ENCODE measurements around the gene RSBN1. TPM values are rescaled to one million over a fixed set of nuclear protein-coding genes. Genes with fewer than 3 reads are reported as not detected.

Gene RSBN1
- total RNA-seq, 1 donor from 2014 or later = 27.7 TPM

- TF ChIP-seq CTCF (conservative IDR thresholded peaks at IDR 0.05; ENCODE audit: low read depth, low read length) = no peak
- no peak overlapping the region for H3K4me3 ChIP-seq (ENCODE audit: low read depth, low read length)
- no peak for DNase-seq (ENCODE audit: low read depth)
These were observed 942 bp upstream of the RSBN1 start for GRCh38 chr1:113813218-113813617.

GRCh38 chr1:113812661-113813135 lies 422 bp upstream of the RSBN1 start:
- DNase-seq (ENCODE audit: low read depth) = no peak
- TF ChIP-seq CTCF (conservative IDR thresholded peaks at IDR 0.05; ENCODE audit: low read depth, low read length) = no peak
- H3K4me3 ChIP-seq (ENCODE audit: low read depth, low read length) = peak overlapping the region; percentile 97

GRCh38 chr1:113811156-113811887 lies 954 bp downstream of the RSBN1 start:
- TF ChIP-seq CTCF (conservative IDR thresholded peaks at IDR 0.05; ENCODE audit: low read depth, low read length) = no peak
- peak overlapping the region; percentile 97 for H3K4me3 ChIP-seq (ENCODE audit: low read depth, low read length)
- no peak for DNase-seq (ENCODE audit: low read depth)

- peak overlapping the region; percentile 97 for H3K4me3 ChIP-seq (ENCODE audit: low read depth, low read length)
- DNase-seq (ENCODE audit: low read depth) = no peak
- TF ChIP-seq CTCF (conservative IDR thresholded peaks at IDR 0.05; ENCODE audit: low read depth, low read length) = no peak
These were observed 2.3 kb downstream of the RSBN1 start for GRCh38 chr1:113809670-113810602.

GRCh38 chr1:113808450-113809195 lies 3.7 kb downstream of the RSBN1 start:
- no peak for DNase-seq (ENCODE audit: low read depth)

More at GRCh38 chr1:113808450-113809195, 3.7 kb downstream of the RSBN1 start:
- no peak overlapping the region for H3K4me3 ChIP-seq (ENCODE audit: low read depth, low read length)
- no peak for TF ChIP-seq CTCF (conservative IDR thresholded peaks at IDR 0.05; ENCODE audit: low read depth, low read length)
